SU-DHL-6 (cell line): ENCODE results near the gene ETF1.

Experiments used
- EZH2phosphoT487 ChIP-seq: fragments of 200-600 bp; sonication (generic), shearing (Covaris generic); conservative IDR thresholded peaks from 2 replicates; pipeline ENCODE4 v1.6.1; 2018; ENCODE audit warnings: mild to moderate bottlenecking, antibody characterized with exemption, low read length, moderate library complexity, mixed read lengths
- TF ChIP-seq, protein P1 (sequence below): fragments of 200-600 bp; sonication (generic); IDR thresholded peaks from one replicate; pipeline ENCODE4 v1.5.1; 2017; ENCODE audit warnings: antibody characterized with exemption, mild to moderate bottlenecking, low read length, moderate library complexity; ENCODE audit not compliant: insufficient read depth, poor library complexity, severe bottlenecking

- TF ChIP-seq, protein P1, sequence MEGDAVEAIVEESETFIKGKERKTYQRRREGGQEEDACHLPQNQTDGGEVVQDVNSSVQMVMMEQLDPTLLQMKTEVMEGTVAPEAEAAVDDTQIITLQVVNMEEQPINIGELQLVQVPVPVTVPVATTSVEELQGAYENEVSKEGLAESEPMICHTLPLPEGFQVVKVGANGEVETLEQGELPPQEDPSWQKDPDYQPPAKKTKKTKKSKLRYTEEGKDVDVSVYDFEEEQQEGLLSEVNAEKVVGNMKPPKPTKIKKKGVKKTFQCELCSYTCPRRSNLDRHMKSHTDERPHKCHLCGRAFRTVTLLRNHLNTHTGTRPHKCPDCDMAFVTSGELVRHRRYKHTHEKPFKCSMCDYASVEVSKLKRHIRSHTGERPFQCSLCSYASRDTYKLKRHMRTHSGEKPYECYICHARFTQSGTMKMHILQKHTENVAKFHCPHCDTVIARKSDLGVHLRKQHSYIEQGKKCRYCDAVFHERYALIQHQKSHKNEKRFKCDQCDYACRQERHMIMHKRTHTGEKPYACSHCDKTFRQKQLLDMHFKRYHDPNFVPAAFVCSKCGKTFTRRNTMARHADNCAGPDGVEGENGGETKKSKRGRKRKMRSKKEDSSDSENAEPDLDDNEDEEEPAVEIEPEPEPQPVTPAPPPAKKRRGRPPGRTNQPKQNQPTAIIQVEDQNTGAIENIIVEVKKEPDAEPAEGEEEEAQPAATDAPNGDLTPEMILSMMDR, result no peak
- no peak for TF ChIP-seq EZH2phosphoT487
Observed at GRCh38 chr5:138542180-138542955, 668 bp downstream of the ETF1 start.
